ENCODE results near the gene SKA3. TPM values are rescaled to one million over a fixed set of nuclear protein-coding genes. Genes with fewer than 3 reads are reported as not detected.
A peak's percentile ranks its signal among the peaks of the same experiment; 100 is the strongest.

SKA3 gene
- total and polyA plus RNA-seq, 2 of the 13 experiments (the other 11 are each of a cell fraction or from before 2014, with no cell fraction given): 7.2 to 10.8 TPM

GRCh38 chr13:21176215-21176981 is at the start of gene SKA3, which contains the start of gene MRPL57 (continued):
- TF ChIP-seq BCL6 (CRISPR knock-in tag; IDR thresholded peaks at IDR 0.05): no peak; the same call in 1 of the 2 replicates
- TF ChIP-seq ZBTB7A (CRISPR knock-in tag; IDR thresholded peaks at IDR 0.05): no peak; the same call in 1 of the 2 replicates
- TF ChIP-seq NONO (IDR thresholded peaks at IDR 0.05): no peak
- TF ChIP-seq NONO (CRISPR knock-in tag; conservative IDR thresholded peaks at IDR 0.05): peak; percentile 87
- TF ChIP-seq MXI1 (IDR thresholded peaks at IDR 0.05; ENCODE audit: borderline replicate concordance, low read depth, low read length): peak; percentile 99
- peak; percentile 99 for TF ChIP-seq SAP130 (CRISPR knock-in tag; IDR thresholded peaks at IDR 0.05; ENCODE audit: low read depth)
- no peak; the same call in 1 of the 2 replicates for TF ChIP-seq MYNN (CRISPR knock-in tag; IDR thresholded peaks at IDR 0.05; ENCODE audit: low read depth)
- TF ChIP-seq ZNF138 (CRISPR knock-in tag; IDR thresholded peaks at IDR 0.05; ENCODE audit: low read depth): no peak
- TF ChIP-seq CCDC6 (CRISPR knock-in tag; IDR thresholded peaks at IDR 0.05): peak; percentile 98
- TF ChIP-seq SYNCRIP (IDR thresholded peaks at IDR 0.05; ENCODE audit: insufficient read depth, low read depth, low read length): no peak
- no peak for TF ChIP-seq ZBTB49 (CRISPR knock-in tag; IDR thresholded peaks at IDR 0.05; ENCODE audit: borderline replicate concordance)
- TF ChIP-seq ISX (CRISPR knock-in tag; conservative IDR thresholded peaks at IDR 0.05): peak; percentile 79; the same call in 1 of the 2 replicates
- peak; percentile 54 for TF ChIP-seq CREM (IDR thresholded peaks at IDR 0.05)
- no peak for TF ChIP-seq CREM (CRISPR knock-in tag; IDR thresholded peaks at IDR 0.05)
- TF ChIP-seq ZNF709 (CRISPR knock-in tag; IDR thresholded peaks at IDR 0.05): peak; percentile 62; the same call in 1 of the 2 replicates
- TF ChIP-seq, protein P1, sequence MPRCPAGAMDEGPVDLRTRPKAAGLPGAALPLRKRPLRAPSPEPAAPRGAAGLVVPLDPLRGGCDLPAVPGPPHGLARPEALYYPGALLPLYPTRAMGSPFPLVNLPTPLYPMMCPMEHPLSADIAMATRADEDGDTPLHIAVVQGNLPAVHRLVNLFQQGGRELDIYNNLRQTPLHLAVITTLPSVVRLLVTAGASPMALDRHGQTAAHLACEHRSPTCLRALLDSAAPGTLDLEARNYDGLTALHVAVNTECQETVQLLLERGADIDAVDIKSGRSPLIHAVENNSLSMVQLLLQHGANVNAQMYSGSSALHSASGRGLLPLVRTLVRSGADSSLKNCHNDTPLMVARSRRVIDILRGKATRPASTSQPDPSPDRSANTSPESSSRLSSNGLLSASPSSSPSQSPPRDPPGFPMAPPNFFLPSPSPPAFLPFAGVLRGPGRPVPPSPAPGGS (CRISPR knock-in tag; IDR thresholded peaks at IDR 0.05): peak; percentile 89
- no peak for TF ChIP-seq MEF2D (CRISPR knock-in tag; IDR thresholded peaks at IDR 0.05)
- TF ChIP-seq MTA1 (CRISPR knock-in tag; IDR thresholded peaks at IDR 0.05; ENCODE audit: borderline replicate concordance): peak; percentile 80; the same call in 1 of the 2 replicates
- peak; percentile 87 for TF ChIP-seq DRAP1 (CRISPR knock-in tag; IDR thresholded peaks at IDR 0.05)
- TF ChIP-seq, protein P2, sequence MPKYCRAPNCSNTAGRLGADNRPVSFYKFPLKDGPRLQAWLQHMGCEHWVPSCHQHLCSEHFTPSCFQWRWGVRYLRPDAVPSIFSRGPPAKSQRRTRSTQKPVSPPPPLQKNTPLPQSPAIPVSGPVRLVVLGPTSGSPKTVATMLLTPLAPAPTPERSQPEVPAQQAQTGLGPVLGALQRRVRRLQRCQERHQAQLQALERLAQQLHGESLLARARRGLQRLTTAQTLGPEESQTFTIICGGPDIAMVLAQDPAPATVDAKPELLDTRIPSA (CRISPR knock-in tag; IDR thresholded peaks at IDR 0.05; ENCODE audit: borderline replicate concordance): peak; percentile 77; the same call in 1 of the 2 replicates
- no peak for TF ChIP-seq ZNF775 (CRISPR knock-in tag; IDR thresholded peaks at IDR 0.05; ENCODE audit: borderline replicate concordance)
- peak; percentile 86; the same call in 1 of the 2 replicates for TF ChIP-seq KLF15 (CRISPR knock-in tag; IDR thresholded peaks at IDR 0.05; ENCODE audit: borderline replicate concordance)
- TF ChIP-seq TRIM24 (CRISPR knock-in tag; IDR thresholded peaks at IDR 0.05): no peak
- TF ChIP-seq, protein P3, sequence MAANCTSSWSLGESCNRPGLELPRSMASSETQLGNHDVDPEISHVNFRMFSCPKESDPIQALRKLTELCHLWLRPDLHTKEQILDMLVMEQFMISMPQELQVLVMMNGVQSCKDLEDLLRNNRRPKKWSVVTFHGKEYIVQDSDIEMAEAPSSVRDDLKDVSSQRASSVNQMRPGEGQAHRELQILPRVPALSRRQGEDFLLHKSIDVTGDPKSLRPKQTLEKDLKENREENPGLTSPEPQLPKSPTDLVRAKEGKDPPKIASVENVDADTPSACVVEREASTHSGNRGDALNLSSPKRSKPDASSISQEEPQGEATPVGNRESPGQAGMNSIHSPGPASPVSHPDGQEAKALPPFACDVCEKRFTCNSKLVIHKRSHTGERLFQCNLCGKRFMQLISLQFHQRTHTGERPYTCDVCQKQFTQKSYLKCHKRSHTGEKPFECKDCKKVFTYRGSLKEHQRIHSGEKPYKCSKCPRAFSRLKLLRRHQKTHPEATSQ (CRISPR knock-in tag; IDR thresholded peaks at IDR 0.05; ENCODE audit: borderline replicate concordance): peak; percentile 76; the same call in 1 of the 2 replicates
